Activated naive CD8-positive, alpha-beta T cell treated with anti-CD3 and anti-CD28 coated beads, Interleukin-2, amount 10 ng/mL, durations not matched to agents 7 days and 5 days (primary cell): ENCODE measurements around the gene IFI6. TPM values are rescaled to one million over a fixed set of nuclear protein-coding genes. Genes with fewer than 3 reads are reported as not detected.
"Not testable (repeated sequence)": the region's sequence is repeated elsewhere in the genome, so short reads cannot be mapped to it uniquely, and the experiment has no call there.

Experiments
- ATAC-seq: fragments of 150-1000 bp; cut with Tn5 transposase; one replicate; pipeline ENCODE4 v1.10.0; 2021; ENCODE audit warnings: low read depth, moderate library complexity
- POLR2A ChIA-PET: fragments of 350-600 bp; sonication (Branson Sonifier 250); formaldehyde crosslinking; loops from one replicate; lab custom pipeline; 2021; ENCODE audit warnings: antibody characterized with exemption; lab: Charles Lee
- DNase-seq: peaks from one replicate; pipeline ENCODE4 v3.0.0; 2021
- H3K27ac Mint-ChIP-seq: one replicate; pipeline ENCODE4 v1.8.0; 2022; ENCODE audit warnings: mild to moderate bottlenecking, mixed read lengths
- H3K27me3 Mint-ChIP-seq: one replicate; pipeline ENCODE4 v1.8.0; 2022; ENCODE audit warnings: mild to moderate bottlenecking, moderate library complexity, mixed read lengths
- H3K36me3 Mint-ChIP-seq: one replicate; pipeline ENCODE4 v1.8.0; 2021; ENCODE audit warnings: mild to moderate bottlenecking, mixed read lengths
- H3K4me1 Mint-ChIP-seq: one replicate; pipeline ENCODE4 v1.8.0; 2021; ENCODE audit warnings: mixed read lengths
- H3K4me3 Mint-ChIP-seq: one replicate; pipeline ENCODE4 v1.8.0; 2022; ENCODE audit warnings: mild to moderate bottlenecking, moderate library complexity, mixed read lengths
- H3K9me3 Mint-ChIP-seq: one replicate; pipeline ENCODE4 v1.8.0; 2021; ENCODE audit warnings: mixed read lengths
- total RNA-seq, 2 experiments: library from RNA; stranded (reverse); gene quantifications; one replicate each; pipeline ENCODE4 v1.2.3, GENCODE V29; 2021

Gene IFI6
- total RNA-seq, 2 experiments from 2014 or later: 310 to 357 TPM

DNA sequence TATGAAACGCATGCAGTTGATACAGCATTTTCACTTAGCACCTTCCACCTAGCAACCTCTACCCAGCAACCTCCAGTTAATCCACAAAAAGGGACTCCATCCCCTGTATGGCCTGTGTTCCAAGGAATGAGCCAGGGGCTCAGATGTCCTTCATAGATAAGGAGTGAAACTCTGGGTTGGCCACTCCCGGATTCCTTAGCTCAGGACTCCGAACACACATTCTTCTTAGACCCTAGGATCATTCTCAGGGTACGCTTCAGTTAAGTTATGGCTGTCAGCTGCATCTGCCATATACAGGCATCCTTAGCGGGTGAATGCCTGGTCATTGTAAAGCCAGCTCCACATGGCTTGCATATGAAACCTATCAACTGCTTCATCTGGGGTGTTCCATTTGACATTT lies 15.9 kb upstream of the IFI6 start:
- Mint-ChIP-seq H3K9me3 (peaks cover 3% of the 10 kb centered on the region), H3K4me3 (no peak overlapping the region), H3K36me3 (peaks cover 2% of the 10 kb centered on the region), H3K27ac (no peak overlapping the region), H3K27me3 (peaks cover 15% of the 10 kb centered on the region), H3K4me1 (peaks cover 10% of the 10 kb centered on the region)
- DNase-seq (no peak), ATAC-seq (no peak)
- POLR2A ChIA-PET: no interaction called here

DNA sequence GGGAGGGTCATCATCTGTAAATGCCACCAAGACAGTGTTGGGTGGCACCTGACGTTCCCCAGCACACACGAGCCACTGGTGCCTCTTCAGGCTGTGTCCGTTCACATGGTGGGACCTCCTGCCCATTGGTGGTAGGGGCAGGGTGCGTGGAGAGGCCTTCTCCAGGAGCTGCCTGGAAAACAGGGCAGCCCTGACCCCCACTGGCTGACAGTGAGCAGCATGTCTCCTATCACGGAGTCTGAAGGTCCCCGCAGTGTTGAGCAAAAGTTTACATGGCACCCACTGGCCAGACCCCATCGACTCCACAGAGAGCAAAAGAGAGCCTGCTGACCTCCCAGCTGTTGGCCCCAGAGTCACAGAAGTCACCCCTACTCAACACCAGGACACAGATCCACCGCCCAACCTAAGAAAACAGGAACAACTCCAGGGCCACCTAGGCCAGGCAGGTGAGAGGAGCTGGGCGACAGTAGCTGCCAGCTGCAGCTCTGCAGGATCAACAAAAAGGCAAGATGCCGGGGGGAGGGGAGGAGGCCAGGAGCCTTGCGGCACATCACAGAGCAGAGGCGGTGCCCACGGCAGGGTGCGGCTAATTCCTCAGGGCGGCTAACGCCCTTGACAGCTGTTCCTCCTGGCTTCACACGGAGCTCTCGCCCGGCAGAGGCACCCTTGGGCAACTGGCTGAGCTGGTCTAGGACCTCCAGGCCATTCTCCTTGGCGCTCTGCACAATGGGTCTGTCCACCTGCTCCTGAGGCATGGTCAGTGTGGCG lies 14.4 kb upstream of the IFI6 start:
- Mint-ChIP-seq H3K9me3 (peaks cover 10% of the 10 kb centered on the region), H3K27ac (no peak overlapping the region), H3K36me3 (peaks cover 8% of the 10 kb centered on the region), H3K4me1 (peaks cover 10% of the 10 kb centered on the region), H3K27me3 (peaks cover 19% of the 10 kb centered on the region), H3K4me3 (no peak overlapping the region)
- no peak for DNase-seq
- ATAC-seq: no peak
- POLR2A ChIA-PET: no interaction called here

DNA sequence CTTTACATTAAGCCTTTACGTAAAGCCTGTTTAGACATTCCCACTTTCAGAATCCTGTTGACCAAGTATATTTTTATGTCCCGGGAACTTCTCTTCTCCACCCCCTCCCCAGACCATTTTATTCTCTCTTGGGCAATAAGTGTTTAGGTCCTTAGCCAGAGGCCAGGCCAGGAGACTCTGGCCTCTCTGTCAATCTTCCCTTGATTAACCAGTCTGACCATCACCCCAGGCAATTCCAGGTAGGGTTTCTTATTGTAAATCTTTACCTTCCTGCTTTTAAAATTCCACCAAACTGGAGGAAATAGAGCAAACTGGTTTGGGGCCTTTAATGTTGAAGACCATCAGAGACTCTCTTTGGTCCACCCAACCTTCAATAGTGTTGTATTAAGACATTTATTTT lies 12.2 kb upstream of the IFI6 start:
- no peak overlapping the region for H3K27ac Mint-ChIP-seq

DNA sequence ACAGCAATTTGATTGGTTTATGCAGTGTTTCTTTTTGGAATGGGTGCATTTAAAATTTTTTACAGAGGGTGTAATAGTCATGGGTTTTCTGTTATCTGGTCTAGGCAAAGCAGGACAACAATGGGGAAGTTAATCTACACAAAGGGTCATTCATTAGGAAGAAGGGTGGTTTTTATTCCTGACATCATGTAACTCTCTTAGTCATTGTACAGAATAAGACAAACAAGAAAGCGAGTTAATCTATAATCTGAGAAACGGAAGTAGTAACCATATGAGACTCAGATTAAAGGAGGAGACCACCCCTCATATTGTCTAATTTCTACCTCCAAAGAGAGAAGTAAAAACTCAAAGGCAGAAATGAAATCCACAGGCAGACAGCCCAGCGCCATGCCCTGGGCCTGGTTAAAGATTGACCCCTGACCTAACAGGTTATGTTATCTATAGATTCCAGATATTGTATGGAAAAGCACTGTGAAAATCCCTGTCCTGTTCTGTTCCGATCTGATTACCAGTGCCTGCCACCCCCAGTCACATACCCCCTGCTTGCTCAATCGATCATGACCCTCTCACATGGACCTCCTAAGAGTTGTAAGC lies 10.5 kb upstream of the IFI6 start:
- no peak for DNase-seq
- POLR2A ChIA-PET: no interaction called here
- ATAC-seq: no peak
- H3K36me3 Mint-ChIP-seq: peaks cover 10% of the 10 kb centered on the region
- H3K27me3 Mint-ChIP-seq: peaks cover 4% of the 10 kb centered on the region
- H3K4me1 Mint-ChIP-seq: no peaks in the 10 kb centered on the region
- no peak overlapping the region for H3K27ac Mint-ChIP-seq
- H3K4me3 Mint-ChIP-seq: no peak overlapping the region
- peaks cover 17% of the 10 kb centered on the region for H3K9me3 Mint-ChIP-seq

More for the DNA sequence above, 12.2 kb upstream of the IFI6 start:
- H3K4me1 Mint-ChIP-seq: peaks cover under 1% of the 10 kb centered on the region
- POLR2A ChIA-PET: no interaction called here
- H3K9me3 Mint-ChIP-seq: peaks cover 14% of the 10 kb centered on the region
- no peak overlapping the region for H3K4me3 Mint-ChIP-seq
- no peak for DNase-seq
- peaks cover 12% of the 10 kb centered on the region for H3K27me3 Mint-ChIP-seq
- peaks cover 10% of the 10 kb centered on the region for H3K36me3 Mint-ChIP-seq
- ATAC-seq: no peak

DNA sequence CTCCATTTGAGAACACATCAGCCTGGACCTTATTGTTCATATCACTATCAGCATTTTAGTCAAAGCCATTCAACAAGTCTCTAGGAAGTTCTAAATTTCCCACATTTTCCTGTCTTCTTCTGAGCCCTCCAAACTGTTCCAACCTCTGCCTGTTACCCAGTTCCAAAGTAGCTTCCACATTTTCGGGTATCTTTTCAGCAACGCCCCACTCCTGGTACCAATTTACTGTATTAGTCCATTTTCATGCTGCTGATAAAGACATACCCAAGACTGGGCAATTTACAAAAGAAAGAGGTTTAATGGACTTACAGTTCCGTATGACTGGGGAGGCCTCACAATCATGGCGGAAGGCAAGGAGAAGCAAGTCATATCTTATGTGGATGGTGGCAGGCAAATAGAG lies 9.6 kb upstream of the IFI6 start:
- ATAC-seq, H3K4me1 Mint-ChIP-seq, H3K4me3 Mint-ChIP-seq, H3K27ac Mint-ChIP-seq, POLR2A ChIA-PET, DNase-seq, H3K27me3 Mint-ChIP-seq: not testable (repeated sequence)
- H3K9me3 Mint-ChIP-seq: peaks cover 17% of the 10 kb centered on the region
- H3K36me3 Mint-ChIP-seq: peaks cover 10% of the 10 kb centered on the region

DNA sequence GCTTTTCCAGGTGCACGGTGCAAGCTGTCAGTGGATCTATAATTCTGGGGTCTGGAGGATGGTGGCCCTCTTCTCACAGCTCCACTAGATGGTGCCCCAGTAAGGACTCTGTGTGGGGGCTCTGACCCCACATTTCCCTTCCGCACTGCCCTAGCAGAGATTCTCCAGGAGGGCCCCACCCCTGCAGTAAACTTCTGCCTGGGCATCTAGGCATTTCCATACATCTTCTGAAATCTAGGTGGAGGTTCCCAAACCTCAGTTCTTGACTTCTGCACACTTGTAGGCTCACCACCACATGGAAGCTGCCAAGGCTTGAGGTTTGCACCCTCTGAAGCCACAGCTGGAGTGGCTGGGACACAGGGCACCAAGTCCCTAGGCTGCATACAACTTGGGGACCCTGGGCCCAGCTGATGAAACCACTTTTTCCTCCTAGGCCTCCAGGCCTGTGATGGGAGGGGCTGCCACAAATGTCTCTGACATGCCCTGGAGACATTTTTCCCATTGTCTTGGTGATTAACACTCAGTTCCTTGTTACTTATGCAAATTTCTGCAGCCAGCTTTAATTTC lies 8.3 kb upstream of the IFI6 start:
- Mint-ChIP-seq H3K9me3 (peaks cover 17% of the 10 kb centered on the region), H3K36me3 (peaks cover 10% of the 10 kb centered on the region)
- ATAC-seq, H3K4me3 Mint-ChIP-seq, H3K27me3 Mint-ChIP-seq, H3K4me1 Mint-ChIP-seq, POLR2A ChIA-PET, DNase-seq, H3K27ac Mint-ChIP-seq: not testable (repeated sequence)

DNA sequence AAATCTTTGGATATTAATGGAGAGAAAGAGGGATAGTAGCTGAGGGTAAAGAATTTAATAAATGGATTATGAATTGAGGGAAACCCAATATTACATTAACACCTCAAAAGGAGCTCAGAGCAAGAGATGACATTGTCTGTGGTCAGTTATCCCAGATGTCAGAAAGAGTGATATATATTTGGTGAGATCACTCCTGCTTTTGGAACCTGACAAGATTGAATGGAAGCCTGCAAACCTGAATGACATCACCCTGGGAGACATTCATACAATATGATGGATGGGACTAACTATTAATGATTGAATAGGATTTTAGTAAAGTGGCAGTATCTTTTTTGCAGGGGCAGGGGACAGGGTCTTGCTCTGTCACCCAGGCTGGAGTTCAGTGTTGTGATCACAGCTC lies 6.8 kb upstream of the IFI6 start:
- H3K9me3 Mint-ChIP-seq: peaks cover 17% of the 10 kb centered on the region
- ATAC-seq (no peak), DNase-seq (no peak)
- H3K27ac Mint-ChIP-seq: no peak overlapping the region
- no peaks in the 10 kb centered on the region for H3K4me1 Mint-ChIP-seq
- H3K27me3 Mint-ChIP-seq: peaks cover 4% of the 10 kb centered on the region
- H3K36me3 Mint-ChIP-seq: peaks cover 10% of the 10 kb centered on the region
- POLR2A ChIA-PET: interaction anchor here (0.7 kb wide), 1 partner anchor 557 kb away, joined by 8 read pairs; no protein-coding TSS in a partner anchor
- H3K4me3 Mint-ChIP-seq: no peak overlapping the region

DNA sequence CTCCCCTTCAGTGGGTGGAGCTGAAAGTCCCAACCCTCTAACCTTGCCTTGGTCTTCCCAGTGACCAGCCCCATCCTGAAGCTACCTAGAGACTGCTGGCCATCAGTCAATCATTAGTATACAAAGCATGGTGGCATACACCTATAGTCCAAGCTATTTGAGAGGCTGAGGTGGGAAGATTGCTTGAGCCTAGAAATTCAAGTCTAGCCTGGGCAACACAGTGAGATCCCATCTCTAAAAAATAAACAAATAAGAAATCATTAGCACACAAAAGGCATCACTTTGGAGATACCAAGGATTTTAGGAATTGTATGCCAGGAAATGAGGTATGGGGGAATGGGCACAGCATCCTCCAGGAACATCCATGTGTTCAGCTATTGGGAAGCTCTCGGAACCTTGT lies 4.4 kb upstream of the IFI6 start:
- ATAC-seq (no peak), DNase-seq (no peak)
- no peak overlapping the region for H3K27ac Mint-ChIP-seq
- H3K36me3 Mint-ChIP-seq: peaks cover 7% of the 10 kb centered on the region
- H3K4me3 Mint-ChIP-seq: no peak overlapping the region
- H3K4me1 Mint-ChIP-seq: peaks cover 6% of the 10 kb centered on the region
- POLR2A ChIA-PET: no interaction called here
- H3K9me3 Mint-ChIP-seq: peaks cover 7% of the 10 kb centered on the region
- H3K27me3 Mint-ChIP-seq: no peaks in the 10 kb centered on the region

DNA sequence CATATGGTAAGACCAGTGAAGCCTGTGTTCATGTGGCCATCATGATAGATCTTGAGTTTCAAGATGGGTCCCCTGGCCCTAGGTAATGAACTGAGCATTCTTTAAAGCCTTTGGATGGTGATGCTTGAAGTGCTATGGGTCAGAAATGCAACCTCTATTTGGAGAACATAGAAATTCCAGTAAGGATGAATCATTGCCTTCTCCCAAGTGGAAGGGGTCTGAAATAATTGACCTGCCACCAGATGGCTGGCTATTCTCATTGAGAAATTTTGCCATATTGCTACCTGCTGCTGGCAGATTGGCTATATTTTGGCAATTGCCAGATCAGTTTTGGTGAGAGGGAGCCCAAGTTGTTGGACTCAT lies 739 bp upstream of the IFI6 start:
- Mint-ChIP-seq H3K4me3 (peak overlapping the region; percentile 97), H3K36me3 (peaks cover 15% of the 10 kb centered on the region), H3K27ac (peak overlapping the region; percentile 95), H3K27me3 (no peaks in the 10 kb centered on the region), H3K4me1 (peaks cover 22% of the 10 kb centered on the region), H3K9me3 (no peaks in the 10 kb centered on the region)
- DNase-seq (no peak), ATAC-seq (no peak)
- POLR2A ChIA-PET: interaction anchor here (0.6 to 2.5 kb wide), 11 partner anchors 11 to 518 kb away, joined by 3 to 24 read pairs (median 4); partner anchors contain the start of genes FAM76A, PPP1R8, SLC9A1 and STX12

DNA sequence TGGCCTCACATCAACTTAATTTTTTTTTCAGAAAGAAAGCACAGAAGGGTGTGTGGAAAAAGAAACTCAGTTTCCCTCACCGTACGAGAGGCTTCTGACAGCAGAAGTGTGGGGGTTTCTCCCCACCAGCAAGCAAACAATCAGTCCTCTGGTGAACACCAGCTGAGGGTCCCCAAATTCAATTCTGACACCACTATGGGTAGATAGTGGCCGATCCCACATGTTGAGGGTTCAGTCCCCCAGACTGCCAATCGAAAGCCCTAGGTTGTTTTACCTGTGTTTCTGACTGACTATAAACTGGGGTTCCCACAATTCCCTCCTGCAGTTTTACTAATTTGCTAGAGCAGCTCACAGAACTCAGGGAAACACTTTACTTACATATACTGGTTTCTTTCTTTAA lies 2.1 kb downstream of the IFI6 start:
- H3K27ac Mint-ChIP-seq: peak overlapping the region; percentile 26
- H3K4me1 Mint-ChIP-seq: peaks cover 27% of the 10 kb centered on the region
- H3K4me3 Mint-ChIP-seq: peak overlapping the region; percentile 97
- no peaks in the 10 kb centered on the region for H3K9me3 Mint-ChIP-seq
- H3K36me3 Mint-ChIP-seq: peaks cover 33% of the 10 kb centered on the region
- H3K27me3 Mint-ChIP-seq: no peaks in the 10 kb centered on the region
- POLR2A ChIA-PET: interaction anchor here (0.7 to 3.2 kb wide), 6 partner anchors 9 to 161 kb away, joined by 3 to 8 read pairs (median 4); partner anchors contain the start of genes AHDC1, PPP1R8 and STX12
- ATAC-seq: no peak
- no peak for DNase-seq

DNA sequence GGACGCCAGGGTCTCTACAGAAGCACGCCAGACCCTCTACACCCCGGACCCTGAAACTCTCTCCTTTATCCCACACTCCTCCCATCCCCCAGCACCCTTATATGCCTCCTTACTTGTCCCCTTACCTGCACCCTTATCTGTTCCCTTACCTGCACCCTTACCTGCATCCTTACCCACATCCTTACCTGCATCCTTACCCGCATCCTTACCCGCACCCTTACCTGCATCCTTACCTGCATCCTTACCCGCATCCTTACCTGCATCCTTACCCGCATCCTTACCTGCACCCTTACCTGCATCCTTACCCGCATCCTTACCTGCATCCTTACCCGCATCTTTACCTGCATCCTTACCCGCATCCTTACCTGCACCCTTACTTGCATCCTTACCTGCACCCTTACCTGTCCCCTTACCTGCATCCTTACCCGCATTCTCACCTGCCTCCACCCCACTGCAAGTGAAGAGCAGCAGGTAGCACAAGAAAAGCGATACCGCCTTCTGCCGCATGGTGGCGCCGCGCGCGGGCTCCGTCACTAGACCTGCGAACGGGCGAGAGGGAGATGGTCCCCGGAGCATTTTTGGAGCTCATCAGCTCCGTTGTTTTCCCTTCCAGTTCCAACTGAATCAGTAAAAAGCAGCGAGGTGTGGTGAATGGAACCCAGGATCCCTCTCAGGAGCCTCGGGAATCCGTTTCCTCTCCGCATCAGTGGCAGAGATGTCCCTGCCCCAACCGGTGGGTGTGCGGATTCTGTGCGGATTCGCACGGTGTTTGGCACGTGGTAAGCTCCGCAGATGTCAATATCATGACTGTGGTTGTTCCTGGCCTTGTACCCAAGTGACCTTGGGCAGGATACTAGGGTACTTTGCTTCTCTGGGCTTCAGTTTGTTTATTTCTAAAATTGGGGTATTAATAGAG lies 2.9 kb downstream of the IFI6 start:
- DNase-seq: peak; percentile 92
- Mint-ChIP-seq H3K4me3 (peak overlapping the region; percentile 97), H3K4me1 (peaks cover 30% of the 10 kb centered on the region), H3K36me3 (peaks cover 33% of the 10 kb centered on the region), H3K27ac (peak overlapping the region; percentile 70), H3K27me3 (no peaks in the 10 kb centered on the region), H3K9me3 (no peaks in the 10 kb centered on the region)
- peak; percentile 23 for ATAC-seq
- POLR2A ChIA-PET: interaction anchor here (0.7 to 3.2 kb wide), 7 partner anchors 8 to 162 kb away, joined by 3 to 8 read pairs (median 4); partner anchors contain the start of genes AHDC1, PPP1R8 and STX12

DNA sequence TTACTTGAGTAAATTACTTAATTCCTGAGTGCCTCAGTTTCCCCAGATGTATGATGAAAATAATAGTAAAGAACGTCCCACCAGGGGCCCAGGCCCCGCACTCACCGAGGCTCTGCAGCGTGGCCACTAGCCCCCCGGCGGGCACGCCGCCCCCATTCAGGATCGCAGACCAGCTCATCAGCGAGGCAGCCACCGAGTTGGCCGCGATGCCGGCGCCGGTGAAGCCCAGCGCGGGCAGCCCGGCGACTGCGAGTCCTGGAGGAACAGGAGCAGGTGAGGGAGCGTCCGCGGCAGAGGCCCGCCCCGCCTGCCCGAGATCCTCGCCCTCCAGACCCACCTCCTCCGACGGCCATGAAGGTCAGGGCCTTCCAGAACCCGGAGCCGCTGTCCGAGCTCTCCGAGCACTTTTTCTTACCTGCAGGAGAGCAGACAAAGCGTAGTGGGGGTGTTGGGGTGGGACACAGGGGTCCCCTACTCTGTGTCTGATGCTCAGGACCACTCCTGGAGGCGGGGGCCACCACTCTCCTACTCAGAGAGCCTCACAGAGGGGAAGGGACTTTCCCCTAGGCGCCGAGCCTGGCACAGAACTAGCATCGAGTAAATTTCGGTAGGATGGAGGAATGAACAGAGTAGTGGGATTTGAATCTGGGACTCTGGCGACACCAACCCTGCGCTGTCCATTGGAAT lies 3.7 kb downstream of the IFI6 start:
- ATAC-seq (no peak), DNase-seq (no peak)
- Mint-ChIP-seq H3K4me3 (peak overlapping the region; percentile 97), H3K36me3 (peaks cover 33% of the 10 kb centered on the region), H3K9me3 (no peaks in the 10 kb centered on the region), H3K4me1 (peaks cover 30% of the 10 kb centered on the region), H3K27me3 (no peaks in the 10 kb centered on the region), H3K27ac (no peak overlapping the region)
- POLR2A ChIA-PET: interaction anchor here (1.5 to 3.2 kb wide), 2 partner anchors 57 to 162 kb away, joined by 6 to 8 read pairs; partner anchors contain the start of genes FAM76A and PPP1R8
